ENCODE data around the gene ZNF587B.
"Not testable (repeated sequence)": the region's sequence is repeated elsewhere in the genome, so short reads cannot be mapped to it uniquely, and the experiment has no call there.

GRCh38 chr19:57847164-57847563 lies 17.1 kb downstream of the ZNF587B start:
- TF ChIP-seq POLR2A (IDR thresholded peaks at IDR 0.05; ENCODE audit: borderline replicate concordance, extremely low read depth, insufficient read depth, insufficient read length); POLR2AphosphoS5 (IDR thresholded peaks at IDR 0.05; ENCODE audit: low read depth, low read length): not testable (repeated sequence)
